GM12878 (cell line): Measurements from ENCODE around the gene ZACN. TPM values are rescaled to one million over a fixed set of nuclear protein-coding genes. Genes with fewer than 3 reads are reported as not detected.

Source experiments
- ATF7 ChIP-seq: fragments of 450-650 bp; IDR thresholded peaks from 2 replicates; pipeline ENCODE4 v1.6.1; 2016; ENCODE audit warnings: low read depth, mild to moderate bottlenecking
- BMI1 ChIP-seq: fragments of 450-650 bp; IDR thresholded peaks from 2 replicates; pipeline ENCODE4 v1.6.1; 2016; ENCODE audit warnings: mild to moderate bottlenecking, moderate library complexity, borderline replicate concordance
- CBX3 ChIP-seq: fragments of 200-600 bp; sonication (generic); IDR thresholded peaks from 2 replicates; pipeline ENCODE4 v1.6.1; 2016; ENCODE audit warnings: low read depth, borderline replicate concordance
- CHD1 ChIP-seq: IDR thresholded peaks from 2 replicates; pipeline ENCODE4 v1.6.1; 2012; ENCODE audit warnings: low read depth, low read length, improper control_type of control experiment
- CREB1 ChIP-seq: IDR thresholded peaks from 2 replicates; pipeline ENCODE4 v1.6.1; 2012; ENCODE audit warnings: low read depth, mild to moderate bottlenecking, inconsistent platforms
- CTCF ChIP-seq, 3 experiments: IDR thresholded peaks in 2 of 3; conservative IDR thresholded peaks in 1 of 3; 2 replicates each; pipeline ENCODE4 v1.5.1; 2011; ENCODE audit warnings: low read depth in 3 of 3, low read length in 3 of 3, mild to moderate bottlenecking in 3 of 3, control low read depth in 2 of 3, moderate library complexity in 2 of 3, inconsistent platforms in 1 of 3, mixed read lengths in 1 of 3; ENCODE audit not compliant: control insufficient read depth in 2 of 3, insufficient read depth in 1 of 3; ENCODE audit errors: extremely low read depth in 1 of 3
- E2F8 ChIP-seq: fragments of 450-650 bp; IDR thresholded peaks from 2 replicates; pipeline ENCODE4 v1.6.1; 2018; ENCODE audit warnings: mild to moderate bottlenecking, low read depth, moderate library complexity; ENCODE audit not compliant: partially characterized antibody
- MAX ChIP-seq: IDR thresholded peaks from 2 replicates; pipeline ENCODE4 v1.6.1; 2012; ENCODE audit warnings: low read depth, low read length, improper control_type of control experiment
- NFYB ChIP-seq: IDR thresholded peaks from 2 replicates; pipeline ENCODE4 v1.6.1; 2011; ENCODE audit warnings: low read depth, mild to moderate bottlenecking, low read length, improper control_type of control experiment, moderate library complexity; ENCODE audit not compliant: insufficient read depth
- NRF1 ChIP-seq: conservative IDR thresholded peaks from 2 replicates; pipeline ENCODE4 v1.6.1; 2011; ENCODE audit warnings: mild to moderate bottlenecking, low read depth, low read length, improper control_type of control experiment
- RAD51 ChIP-seq: fragments of 450-650 bp; IDR thresholded peaks from 2 replicates; pipeline ENCODE4 v1.6.1; 2016; ENCODE audit warnings: moderate library complexity, mild to moderate bottlenecking, inconsistent platforms
- RCOR1 ChIP-seq: conservative IDR thresholded peaks from 2 replicates; pipeline ENCODE4 v1.6.1; 2012; ENCODE audit warnings: low read depth, low read length, improper control_type of control experiment
- SMAD5 ChIP-seq: IDR thresholded peaks from 2 replicates; pipeline ENCODE4 v1.6.1; 2016; ENCODE audit warnings: antibody characterized with exemption, low read depth
- ZBTB4 ChIP-seq: fragments of 450-650 bp; formaldehyde crosslinking; IDR thresholded peaks from 2 replicates; pipeline ENCODE4 v1.4.0; 2022; ENCODE audit warnings: mild to moderate bottlenecking, moderate library complexity
- ZNF24 ChIP-seq: fragments of 450-650 bp; IDR thresholded peaks from 2 replicates; pipeline ENCODE4 v1.6.1; 2017; ENCODE audit warnings: antibody characterized with exemption, mild to moderate bottlenecking
- ZNF592 ChIP-seq: fragments of 450-650 bp; IDR thresholded peaks from 2 replicates; pipeline ENCODE4 v1.6.1; 2017; ENCODE audit warnings: mild to moderate bottlenecking, moderate library complexity
- ZNF622 ChIP-seq: fragments of 450-650 bp; IDR thresholded peaks from 2 replicates; pipeline ENCODE4 v1.6.1; 2017; ENCODE audit warnings: mild to moderate bottlenecking, inconsistent platforms
- polyA plus RNA-seq, 11 experiments: library from polyadenylated mRNA; depleted of rRNA in 4 of 11; unstranded in 6 of 11; stranded (reverse) in 5 of 11; fragments of >200 nt; fragmentation: Nextera tagmentation in 4 of 11; fragmentation: Illumina TruSeq in 1 of 11; extraction: Ambion mirVana in 4 of 11; extraction: Trizol in 1 of 11; gene quantifications; 1 replicate in 1 of 11; 2 replicates in 10 of 11; pipeline versions ENCODE4 v1.2.1 to v1.2.3, GENCODE V29; 2011 to 2016; ENCODE audit warnings: inconsistent platforms in 2 of 11, missing spikeins in 2 of 11, low read depth in 1 of 11
- total RNA-seq, 4 experiments: library from RNA; depleted of rRNA in 3 of 4; stranded (reverse); fragments of >200 nt in 3 of 4; fragmentation: Illumina TruSeq in 1 of 4; extraction: Trizol in 1 of 4; gene quantifications; 2 replicates each; pipeline versions ENCODE4 v1.2.1 to v1.2.3, GENCODE V29; 2013 to 2021

Gene ZACN
- total and polyA plus RNA-seq, 10 of the 15 experiments (the other 5 are each of a cell fraction or from before 2014, with no cell fraction given): 0.06 to 11.3 (median 0.47) TPM; not detected in 2

- TF ChIP-seq BMI1: no peak
- TF ChIP-seq NRF1: peak; percentile 62
- TF ChIP-seq CHD1: no peak
- TF ChIP-seq ZNF24: 0 out of 2 replicates have a peak, but pooled peaks have one; percentile 39
- no peak for TF ChIP-seq ZNF592
- 0 out of 2 replicates have a peak, but pooled peaks have one; percentile 29 for TF ChIP-seq CREB1
- peak; percentile 67 for TF ChIP-seq MAX
- TF ChIP-seq RCOR1: no peak
- TF ChIP-seq ZBTB4 (CRISPR knock-in tag): no peak
- no peak for TF ChIP-seq E2F8
- TF ChIP-seq ZNF622: no peak
- no peak for TF ChIP-seq CBX3
- TF ChIP-seq CTCF (IDR thresholded peaks at IDR 0.05 in 2 of 3, conservative IDR thresholded peaks at IDR 0.05 in 1 of 3; ENCODE audit: control insufficient read depth in 2 of 3, extremely low read depth in 1 of 3, insufficient read depth in 1 of 3, low read depth in 3 of 3, low read length in 3 of 3): no peak
- TF ChIP-seq SMAD5: peak; percentile 87; the same call in 1 of the 2 replicates
- no peak for TF ChIP-seq NFYB
- no peak for TF ChIP-seq ATF7
- TF ChIP-seq RAD51: no peak
These were observed 6.7 kb upstream of the ZACN start, which contains the start of gene SRP68 (continued) for GRCh38 chr17:76072148-76072858.
